ENCODE results near the gene CXADR.

DNA sequence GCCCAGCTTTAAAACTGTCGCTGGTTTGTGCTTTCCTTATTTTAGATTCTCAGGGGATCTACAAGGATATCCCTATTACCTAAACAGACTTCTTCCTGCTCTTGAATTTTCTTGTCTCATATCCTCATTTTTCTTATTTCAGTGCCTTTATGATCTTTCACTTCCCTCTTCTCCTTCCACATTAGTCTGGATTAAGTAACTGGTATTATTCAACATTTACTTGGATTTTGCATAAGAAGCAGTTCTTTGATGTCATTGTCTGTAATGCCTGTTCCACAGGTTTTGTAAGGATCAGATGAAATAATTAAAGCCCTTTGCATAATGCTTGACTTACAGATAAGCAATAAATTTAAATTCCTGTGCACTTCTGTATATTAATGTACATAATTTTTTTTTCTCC is 26.5 kb downstream of the CXADR start:
- TF ChIP-seq, protein P1, sequence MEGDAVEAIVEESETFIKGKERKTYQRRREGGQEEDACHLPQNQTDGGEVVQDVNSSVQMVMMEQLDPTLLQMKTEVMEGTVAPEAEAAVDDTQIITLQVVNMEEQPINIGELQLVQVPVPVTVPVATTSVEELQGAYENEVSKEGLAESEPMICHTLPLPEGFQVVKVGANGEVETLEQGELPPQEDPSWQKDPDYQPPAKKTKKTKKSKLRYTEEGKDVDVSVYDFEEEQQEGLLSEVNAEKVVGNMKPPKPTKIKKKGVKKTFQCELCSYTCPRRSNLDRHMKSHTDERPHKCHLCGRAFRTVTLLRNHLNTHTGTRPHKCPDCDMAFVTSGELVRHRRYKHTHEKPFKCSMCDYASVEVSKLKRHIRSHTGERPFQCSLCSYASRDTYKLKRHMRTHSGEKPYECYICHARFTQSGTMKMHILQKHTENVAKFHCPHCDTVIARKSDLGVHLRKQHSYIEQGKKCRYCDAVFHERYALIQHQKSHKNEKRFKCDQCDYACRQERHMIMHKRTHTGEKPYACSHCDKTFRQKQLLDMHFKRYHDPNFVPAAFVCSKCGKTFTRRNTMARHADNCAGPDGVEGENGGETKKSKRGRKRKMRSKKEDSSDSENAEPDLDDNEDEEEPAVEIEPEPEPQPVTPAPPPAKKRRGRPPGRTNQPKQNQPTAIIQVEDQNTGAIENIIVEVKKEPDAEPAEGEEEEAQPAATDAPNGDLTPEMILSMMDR (IDR thresholded peaks at IDR 0.05; ENCODE audit: low read depth, low read length, missing input control): no peak
- TF ChIP-seq YY1 (IDR thresholded peaks at IDR 0.05): no peak
- TF ChIP-seq, protein P2, sequence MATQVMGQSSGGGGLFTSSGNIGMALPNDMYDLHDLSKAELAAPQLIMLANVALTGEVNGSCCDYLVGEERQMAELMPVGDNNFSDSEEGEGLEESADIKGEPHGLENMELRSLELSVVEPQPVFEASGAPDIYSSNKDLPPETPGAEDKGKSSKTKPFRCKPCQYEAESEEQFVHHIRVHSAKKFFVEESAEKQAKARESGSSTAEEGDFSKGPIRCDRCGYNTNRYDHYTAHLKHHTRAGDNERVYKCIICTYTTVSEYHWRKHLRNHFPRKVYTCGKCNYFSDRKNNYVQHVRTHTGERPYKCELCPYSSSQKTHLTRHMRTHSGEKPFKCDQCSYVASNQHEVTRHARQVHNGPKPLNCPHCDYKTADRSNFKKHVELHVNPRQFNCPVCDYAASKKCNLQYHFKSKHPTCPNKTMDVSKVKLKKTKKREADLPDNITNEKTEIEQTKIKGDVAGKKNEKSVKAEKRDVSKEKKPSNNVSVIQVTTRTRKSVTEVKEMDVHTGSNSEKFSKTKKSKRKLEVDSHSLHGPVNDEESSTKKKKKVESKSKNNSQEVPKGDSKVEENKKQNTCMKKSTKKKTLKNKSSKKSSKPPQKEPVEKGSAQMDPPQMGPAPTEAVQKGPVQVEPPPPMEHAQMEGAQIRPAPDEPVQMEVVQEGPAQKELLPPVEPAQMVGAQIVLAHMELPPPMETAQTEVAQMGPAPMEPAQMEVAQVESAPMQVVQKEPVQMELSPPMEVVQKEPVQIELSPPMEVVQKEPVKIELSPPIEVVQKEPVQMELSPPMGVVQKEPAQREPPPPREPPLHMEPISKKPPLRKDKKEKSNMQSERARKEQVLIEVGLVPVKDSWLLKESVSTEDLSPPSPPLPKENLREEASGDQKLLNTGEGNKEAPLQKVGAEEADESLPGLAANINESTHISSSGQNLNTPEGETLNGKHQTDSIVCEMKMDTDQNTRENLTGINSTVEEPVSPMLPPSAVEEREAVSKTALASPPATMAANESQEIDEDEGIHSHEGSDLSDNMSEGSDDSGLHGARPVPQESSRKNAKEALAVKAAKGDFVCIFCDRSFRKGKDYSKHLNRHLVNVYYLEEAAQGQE (IDR thresholded peaks at IDR 0.05): no peak
